T1000 (cell line): ENCODE results near the gene SLC11A1.

ENCODE experiments used
- DNase-seq: peaks from one replicate; lab custom pipeline; 2025; ENCODE audit warnings: mixed read lengths; lab: John Stamatoyannopoulos, UW

The SLC11A1 gene

GRCh38 chr2:218405746-218406208 is 23.7 kb downstream of the SLC11A1 start:
- DNase-seq: no peak

- peak; percentile 95 for DNase-seq
Measured at GRCh38 chr2:218406209-218406948, 24.3 kb downstream of the SLC11A1 start.

- DNase-seq: no peak
Measured at GRCh38 chr2:218406949-218407618, 25.0 kb downstream of the SLC11A1 start.

GRCh38 chr2:218407717-218408116 is 25.6 kb downstream of the SLC11A1 start:
- no peak for DNase-seq

- DNase-seq: no peak
Measured at GRCh38 chr2:218418321-218418716, 36.2 kb downstream of the SLC11A1 start.

GRCh38 chr2:218418717-218419458 is 36.8 kb downstream of the SLC11A1 start, which contains the start of gene VIL1:
TSS of gene VIL1 (plus strand) at chr2:218419123. CDS start at chr2:218423779, 4,656 bp downstream.
- DNase-seq: no peak

GRCh38 chr2:218419630-218420216 is 37.6 kb downstream of the SLC11A1 start:
- DNase-seq: no peak

- no peak for DNase-seq
Measured at GRCh38 chr2:218421027-218421426, 39.0 kb downstream of the SLC11A1 start.

GRCh38 chr2:218422403-218423086 is 40.5 kb downstream of the SLC11A1 start:
- DNase-seq: no peak

GRCh38 chr2:218423584-218423983 is 41.5 kb downstream of the SLC11A1 start:
- DNase-seq: no peak

GRCh38 chr2:218425531-218425930 is 43.5 kb downstream of the SLC11A1 start:
- no peak for DNase-seq

- no peak for DNase-seq
Measured at GRCh38 chr2:218427741-218428140, 45.7 kb downstream of the SLC11A1 start.

GRCh38 chr2:218428846-218429558 is 46.9 kb downstream of the SLC11A1 start:
- no peak for DNase-seq

- no peak for DNase-seq
Measured at GRCh38 chr2:218429911-218430692, 48.0 kb downstream of the SLC11A1 start.

GRCh38 chr2:218430721-218431120 is 48.6 kb downstream of the SLC11A1 start:
- DNase-seq: no peak

- no peak for DNase-seq
Measured at GRCh38 chr2:218431878-218432277, 49.8 kb downstream of the SLC11A1 start.

GRCh38 chr2:218432676-218433365 is 50.7 kb downstream of the SLC11A1 start:
- DNase-seq: no peak

- DNase-seq: no peak
Measured at GRCh38 chr2:218434456-218434855, 52.4 kb downstream of the SLC11A1 start.
